HEK293 (cell line): Measurements from ENCODE around the gene PRPH.

Experiments used
- EGR2 ChIP-seq: fragments of 450-650 bp; formaldehyde crosslinking; IDR thresholded peaks from 2 replicates; pipeline ENCODE4 v1.5.1; 2016; ENCODE audit warnings: low read depth, missing biosample characterization, missing genetic modification characterization
- GFI1B ChIP-seq: fragments of 450-650 bp; formaldehyde crosslinking; IDR thresholded peaks from 2 replicates; pipeline ENCODE4 v1.5.1; 2016; ENCODE audit warnings: missing biosample characterization, missing genetic modification characterization
- INSM2 ChIP-seq: fragments of 450-650 bp; formaldehyde crosslinking; IDR thresholded peaks from 2 replicates; pipeline ENCODE4 v1.5.1; 2016; ENCODE audit warnings: missing biosample characterization, missing genetic modification characterization
- KLF16 ChIP-seq: fragments of 450-650 bp; formaldehyde crosslinking; IDR thresholded peaks from 2 replicates; pipeline ENCODE4 v1.5.1; 2017; ENCODE audit warnings: missing biosample characterization, missing genetic modification characterization
- KLF7 ChIP-seq: fragments of 450-650 bp; formaldehyde crosslinking; IDR thresholded peaks from 2 replicates; pipeline ENCODE4 v1.5.1; 2016; ENCODE audit warnings: missing biosample characterization, missing genetic modification characterization, borderline replicate concordance
- SALL2 ChIP-seq: fragments of 450-650 bp; formaldehyde crosslinking; IDR thresholded peaks from 2 replicates; pipeline ENCODE4 v1.5.0; 2017; ENCODE audit warnings: missing biosample characterization, mild to moderate bottlenecking, missing genetic modification characterization, borderline replicate concordance
- SETDB1 ChIP-seq: IDR thresholded peaks from one replicate; pipeline ENCODE4 v1.6.1; 2017; ENCODE audit warnings: mild to moderate bottlenecking, low read length, moderate library complexity, mixed read lengths; ENCODE audit not compliant: insufficient read length
- SP3 ChIP-seq: fragments of 450-650 bp; formaldehyde crosslinking; IDR thresholded peaks from 2 replicates; pipeline ENCODE4 v1.5.1; 2016; ENCODE audit warnings: missing biosample characterization, missing genetic modification characterization
- ZBTB1 ChIP-seq: fragments of 450-650 bp; formaldehyde crosslinking; IDR thresholded peaks from 2 replicates; pipeline ENCODE4 v1.5.1; 2016; ENCODE audit warnings: missing biosample characterization, missing genetic modification characterization
- ZBTB48 ChIP-seq: fragments of 450-650 bp; formaldehyde crosslinking; IDR thresholded peaks from 2 replicates; pipeline ENCODE4 v1.5.1; 2016; ENCODE audit warnings: missing biosample characterization, missing genetic modification characterization
- ZNF10 ChIP-seq: fragments of 450-650 bp; formaldehyde crosslinking; IDR thresholded peaks from 2 replicates; pipeline ENCODE4 v1.5.1; 2017; ENCODE audit warnings: missing biosample characterization, missing genetic modification characterization
- ZNF112 ChIP-seq: fragments of 450-650 bp; formaldehyde crosslinking; IDR thresholded peaks from 2 replicates; pipeline ENCODE4 v1.5.0; 2017; ENCODE audit warnings: missing biosample characterization, missing genetic modification characterization
- ZNF138 ChIP-seq: fragments of 450-650 bp; formaldehyde crosslinking; IDR thresholded peaks from 2 replicates; pipeline ENCODE4 v1.5.1; 2016; ENCODE audit warnings: missing biosample characterization, missing genetic modification characterization, borderline replicate concordance
- ZNF140 ChIP-seq: fragments of 450-650 bp; formaldehyde crosslinking; IDR thresholded peaks from 2 replicates; pipeline ENCODE4 v1.5.1; 2016; ENCODE audit warnings: missing biosample characterization, missing genetic modification characterization
- ZNF175 ChIP-seq: fragments of 450-650 bp; formaldehyde crosslinking; IDR thresholded peaks from 2 replicates; pipeline ENCODE4 v1.5.1; 2016; ENCODE audit warnings: missing biosample characterization, missing genetic modification characterization
- ZNF2 ChIP-seq: fragments of 450-650 bp; formaldehyde crosslinking; IDR thresholded peaks from 2 replicates; pipeline ENCODE4 v1.5.1; 2016; ENCODE audit warnings: missing biosample characterization, missing genetic modification characterization
- ZNF248 ChIP-seq: fragments of 450-650 bp; formaldehyde crosslinking; IDR thresholded peaks from 2 replicates; pipeline ENCODE4 v1.5.1; 2017; ENCODE audit warnings: missing biosample characterization, missing genetic modification characterization
- ZNF274 ChIP-seq, 2 experiments: fragments of 200-500 bp in 1 of 2; fragments of 450-650 bp in 1 of 2; sonication (Bioruptor generic) in 1 of 2; formaldehyde crosslinking in 1 of 2; IDR thresholded peaks; 2 replicates each; pipeline versions ENCODE4 v1.5.1 to v1.6.1; 2014 to 2016; ENCODE audit warnings: borderline replicate concordance in 1 of 2, inconsistent platforms in 1 of 2, low read length in 1 of 2, missing biosample characterization in 1 of 2, missing genetic modification characterization in 1 of 2
- ZNF302 ChIP-seq: fragments of 450-650 bp; formaldehyde crosslinking; IDR thresholded peaks from 2 replicates; pipeline ENCODE4 v1.5.1; 2016; ENCODE audit warnings: missing biosample characterization, missing genetic modification characterization, low read depth
- ZNF324 ChIP-seq: fragments of 450-650 bp; formaldehyde crosslinking; IDR thresholded peaks from 2 replicates; pipeline ENCODE4 v1.5.1; 2016; ENCODE audit warnings: missing biosample characterization, missing genetic modification characterization
- ZNF335 ChIP-seq: fragments of 450-650 bp; formaldehyde crosslinking; conservative IDR thresholded peaks from 2 replicates; pipeline ENCODE4 v1.5.1; 2016; ENCODE audit warnings: missing biosample characterization, missing genetic modification characterization
- ZNF366 ChIP-seq: fragments of 450-650 bp; formaldehyde crosslinking; conservative IDR thresholded peaks from 2 replicates; pipeline ENCODE4 v1.5.1; 2016; ENCODE audit warnings: missing biosample characterization, missing genetic modification characterization
- ZNF398 ChIP-seq: fragments of 450-650 bp; formaldehyde crosslinking; IDR thresholded peaks from 2 replicates; pipeline ENCODE4 v1.5.1; 2017; ENCODE audit warnings: missing biosample characterization, missing genetic modification characterization
- ZNF416 ChIP-seq: fragments of 450-650 bp; formaldehyde crosslinking; IDR thresholded peaks from 2 replicates; pipeline ENCODE4 v1.5.1; 2016; ENCODE audit warnings: missing biosample characterization, missing genetic modification characterization
- ZNF510 ChIP-seq: fragments of 450-650 bp; formaldehyde crosslinking; IDR thresholded peaks from 2 replicates; pipeline ENCODE4 v1.5.1; 2018; ENCODE audit warnings: mild to moderate bottlenecking, missing genetic modification characterization, missing biosample characterization; ENCODE audit not compliant: insufficient replicate concordance
- ZNF513 ChIP-seq: fragments of 450-650 bp; IDR thresholded peaks from 2 replicates; pipeline ENCODE4 v1.5.1; 2018; ENCODE audit warnings: missing biosample characterization, missing genetic modification characterization
- ZNF558 ChIP-seq: fragments of 450-650 bp; formaldehyde crosslinking; IDR thresholded peaks from 2 replicates; pipeline ENCODE4 v1.5.1; 2016; ENCODE audit warnings: missing biosample characterization, missing genetic modification characterization
- ZNF629 ChIP-seq: fragments of 450-650 bp; formaldehyde crosslinking; IDR thresholded peaks from 2 replicates; pipeline ENCODE4 v1.5.1; 2017; ENCODE audit warnings: missing biosample characterization, missing genetic modification characterization
- ZNF692 ChIP-seq: fragments of 450-650 bp; formaldehyde crosslinking; IDR thresholded peaks from 2 replicates; pipeline ENCODE4 v1.5.1; 2016; ENCODE audit warnings: missing biosample characterization, missing genetic modification characterization
- ZNF701 ChIP-seq: fragments of 450-650 bp; formaldehyde crosslinking; IDR thresholded peaks from 2 replicates; pipeline ENCODE4 v1.5.1; 2016; ENCODE audit warnings: missing biosample characterization, missing genetic modification characterization
- ZNF785 ChIP-seq: fragments of 450-650 bp; formaldehyde crosslinking; IDR thresholded peaks from 2 replicates; pipeline ENCODE4 v1.5.1; 2016; ENCODE audit warnings: missing biosample characterization, missing genetic modification characterization
- ZNF792 ChIP-seq: fragments of 450-650 bp; formaldehyde crosslinking; IDR thresholded peaks from 2 replicates; pipeline ENCODE4 v1.5.1; 2016; ENCODE audit warnings: missing biosample characterization, missing genetic modification characterization

PRPH gene

GRCh38 chr12:49296034-49296835 lies 1.3 kb downstream of the PRPH start (continued):
- TF ChIP-seq ZNF2 (peak; percentile 86), ZNF692 (tag by site-specific recombination) (peak; percentile 65), ZNF366 (peak; percentile 12; the same call in 1 of the 2 replicates), ZNF274 (IDR thresholded peaks at IDR 0.05; ENCODE audit: low read length) (no peak), ZNF274 (tag by site-specific recombination; IDR thresholded peaks at IDR 0.05; ENCODE audit: borderline replicate concordance) (no peak), SP3 (tag by site-specific recombination) (no peak), ZBTB1 (tag by site-specific recombination) (no peak), ZNF175 (tag by site-specific recombination) (no peak), GFI1B (tag by site-specific recombination) (no peak), ZNF140 (tag by site-specific recombination) (no peak), ZBTB48 (tag by site-specific recombination) (no peak), ZNF138 (tag by site-specific recombination) (no peak), ZNF416 (tag by site-specific recombination) (no peak), KLF7 (tag by site-specific recombination) (peak; percentile 100), ZNF398 (no peak), ZNF510 (no peak), ZNF248 (tag by site-specific recombination) (no peak), EGR2 (tag by site-specific recombination) (peak; percentile 77), ZNF335 (tag by site-specific recombination) (no peak), ZNF324 (no peak), ZNF558 (tag by site-specific recombination) (no peak), KLF16 (peak; percentile 64), SALL2 (tag by site-specific recombination) (no peak), ZNF112 (tag by site-specific recombination) (no peak), ZNF302 (tag by site-specific recombination) (peak; percentile 30; the same call in 1 of the 2 replicates), ZNF785 (tag by site-specific recombination) (no peak), ZNF10 (tag by site-specific recombination) (peak; percentile 85), ZNF513 (tag by site-specific recombination) (no peak), INSM2 (tag by site-specific recombination) (no peak), SETDB1 (no peak), ZNF701 (no peak), ZNF629 (tag by site-specific recombination) (no peak), ZNF792 (tag by site-specific recombination) (no peak)
